ENCODE data around the gene MORC4.
"Not testable (repeated sequence)": the region's sequence is repeated elsewhere in the genome, so short reads cannot be mapped to it uniquely, and the experiment has no call there.

The MORC4 gene

DNA sequence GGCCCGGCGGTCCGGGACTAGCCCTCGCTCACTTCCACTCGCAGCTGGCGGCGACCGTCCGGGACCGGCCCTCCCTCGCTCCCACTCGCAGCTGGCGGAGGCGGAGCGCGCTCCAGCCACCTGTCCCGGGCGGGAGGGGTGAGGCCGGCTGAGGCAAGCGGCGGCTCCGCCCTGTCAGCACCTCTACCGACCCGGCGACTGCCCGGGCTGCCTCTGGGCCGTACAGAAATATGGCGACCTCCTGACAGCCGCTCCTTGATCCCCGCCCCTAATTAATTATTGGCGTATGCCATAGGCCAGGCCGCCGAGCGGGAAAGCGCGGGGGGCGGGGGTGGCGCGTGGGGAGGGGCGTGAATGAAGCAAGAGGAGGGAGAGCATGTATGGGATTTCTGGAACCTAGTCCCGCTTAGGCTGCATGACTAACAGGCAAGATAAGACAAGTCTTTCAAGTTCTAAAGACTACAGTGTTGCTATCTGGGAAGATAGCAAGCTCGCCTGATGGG lies at the start of gene MORC4:
TSS of gene MORC4 (minus strand) at position 200 of the 503 bp plus-strand sequence. CDS start 243 bp downstream, outside the sequence.
- DNase-seq (ENCODE audit: low spot score), result peak; percentile 50

DNA sequence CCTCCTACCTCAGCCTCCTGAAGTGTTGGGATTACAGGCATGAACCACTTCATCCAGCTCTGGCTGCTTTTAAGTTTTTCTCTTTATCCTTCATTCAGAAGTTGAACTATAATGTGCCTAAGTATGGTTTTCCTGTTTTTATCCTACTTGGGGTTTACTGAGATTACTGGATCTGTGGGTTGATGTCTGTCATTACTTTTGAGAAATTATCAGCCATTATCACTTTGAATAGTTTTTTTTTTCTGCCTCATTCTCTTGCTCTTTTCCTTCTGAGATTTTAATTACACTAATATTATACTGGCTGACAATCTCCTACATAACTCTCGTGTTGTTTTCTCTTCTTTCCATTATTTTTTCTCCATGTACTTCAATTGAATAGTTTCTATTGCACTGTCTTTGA lies 47.6 kb upstream of the MORC4 start:
- no peak for DNase-seq (ENCODE audit: low spot score)

DNA sequence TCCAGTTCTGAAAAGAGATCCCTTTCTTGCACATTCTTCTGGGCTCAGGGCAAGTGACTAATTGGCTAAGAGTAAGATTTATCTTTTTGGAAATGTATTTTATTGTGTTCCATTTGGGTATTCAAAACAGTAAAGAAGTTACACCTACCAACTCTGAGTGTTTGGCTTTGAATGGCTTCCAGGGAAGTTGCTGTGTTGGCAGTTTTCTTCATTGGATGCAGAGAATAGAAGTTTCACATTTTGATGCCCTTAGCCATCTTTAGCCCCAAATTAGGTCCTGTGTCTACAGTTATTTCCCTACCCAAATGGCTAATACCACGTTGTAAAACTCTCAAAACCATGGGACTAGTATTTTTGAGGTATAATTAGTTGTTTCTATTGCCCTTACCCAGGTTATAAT lies 29.7 kb upstream of the MORC4 start:
- no peak for DNase-seq (ENCODE audit: low spot score)

DNA sequence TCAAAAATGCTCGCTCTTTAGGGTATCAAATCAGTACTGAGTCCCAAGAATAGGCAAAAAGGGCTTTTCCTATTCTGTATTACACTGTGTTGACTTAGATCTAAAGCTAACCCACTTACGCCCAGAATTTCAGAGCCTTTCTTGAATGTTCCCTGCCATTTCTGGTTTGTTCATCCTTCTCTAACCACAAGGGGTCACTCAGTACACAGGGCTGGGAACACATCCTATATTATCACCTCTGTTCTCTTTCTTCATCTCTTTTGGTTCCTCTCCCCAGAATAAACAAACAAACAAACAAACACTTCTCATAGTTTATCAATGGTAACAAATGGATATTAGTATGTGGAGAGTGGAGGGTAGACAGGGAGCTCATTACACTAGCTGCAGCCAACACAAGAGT lies 25.5 kb upstream of the MORC4 start:
- DNase-seq (ENCODE audit: low spot score), result peak; percentile 47

DNA sequence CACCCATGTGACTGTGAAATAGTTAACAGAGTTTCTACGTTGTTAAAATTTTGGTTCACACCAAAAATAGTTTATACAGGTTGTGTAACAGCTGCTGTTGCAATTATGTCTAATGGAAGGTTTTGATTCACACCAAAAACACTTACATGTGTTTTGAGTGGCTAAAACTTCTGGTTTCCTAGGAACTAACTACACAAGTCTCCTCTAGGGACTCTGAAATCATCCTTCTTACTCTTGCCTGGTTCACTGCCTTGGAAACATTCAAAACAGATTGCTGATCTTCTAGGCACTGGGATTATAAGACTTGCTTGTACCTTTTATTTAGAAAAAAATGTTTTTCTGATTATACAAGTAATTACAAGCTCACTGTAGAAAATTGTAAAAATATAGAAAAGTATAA lies 14.9 kb upstream of the MORC4 start:
- DNase-seq (ENCODE audit: low spot score), result no peak

DNA sequence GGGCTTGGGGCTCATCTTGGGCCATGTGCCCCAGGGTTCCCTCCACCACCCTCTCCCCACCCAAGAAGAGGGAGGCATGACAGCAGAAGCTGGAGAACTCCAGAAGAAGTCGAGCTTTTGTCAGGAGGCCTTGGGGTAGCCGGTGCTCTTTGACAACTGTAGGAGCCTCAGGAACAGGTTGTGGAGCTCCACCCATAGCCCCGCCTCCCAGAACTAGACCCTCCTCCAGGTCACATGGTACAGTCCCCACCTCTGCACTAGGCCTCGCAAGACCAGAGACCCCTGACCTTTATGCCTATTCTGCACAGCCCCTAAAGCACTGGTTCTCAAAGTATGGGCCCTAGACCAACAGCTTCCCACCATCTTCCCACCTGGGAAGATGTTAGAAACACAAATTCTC lies 8.0 kb upstream of the MORC4 start:
- DNase-seq (ENCODE audit: low spot score), result no peak

DNA sequence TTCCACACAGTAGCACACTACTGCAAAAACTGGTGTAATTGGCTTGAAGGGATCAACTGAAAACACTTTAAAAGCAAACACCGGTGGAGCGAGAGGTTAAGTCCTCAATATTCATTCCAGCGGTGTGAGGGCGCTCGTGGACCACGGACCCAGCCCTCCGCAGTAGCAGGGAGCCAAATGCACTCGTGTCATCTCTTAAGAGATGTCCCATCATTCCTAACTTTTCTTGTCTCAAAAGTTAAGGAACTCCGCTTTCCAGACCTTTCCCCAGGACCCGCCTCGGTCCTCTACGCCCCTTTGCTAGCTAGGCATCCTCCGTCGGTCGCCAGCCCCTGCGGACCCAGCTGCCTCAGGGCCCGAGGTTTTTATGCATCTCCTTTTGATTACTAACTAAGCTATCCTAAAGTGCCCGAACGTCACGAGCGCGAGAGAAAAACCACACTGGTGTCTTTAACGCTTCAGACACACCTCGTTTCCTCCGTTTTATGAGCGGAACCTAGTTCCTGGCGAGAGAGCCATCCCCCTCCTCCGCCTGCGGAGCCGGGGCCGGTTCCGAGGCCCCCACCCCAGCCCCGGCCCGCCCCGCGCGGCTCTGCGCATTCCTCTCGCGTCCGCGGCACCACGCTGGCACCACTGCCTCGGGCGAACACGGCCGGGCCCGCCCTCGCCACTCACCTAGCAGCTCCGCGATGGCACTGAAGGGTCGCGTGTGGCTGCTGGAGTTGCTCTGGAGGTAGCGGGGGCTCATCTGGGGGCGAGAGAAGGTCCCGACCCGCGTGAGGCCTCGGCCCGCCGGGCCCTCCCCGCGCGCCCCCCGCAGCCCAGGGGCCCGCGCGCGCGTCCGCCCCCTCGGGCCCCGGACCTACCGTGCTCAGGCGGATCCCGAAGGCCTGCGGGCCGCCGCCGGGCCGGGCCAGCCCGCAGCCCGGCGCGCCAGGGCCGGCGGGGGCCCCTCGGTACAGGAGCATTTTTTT lies 723 bp downstream of the MORC4 start:
- DNase-seq (ENCODE audit: low spot score), result peak; percentile 47

DNA sequence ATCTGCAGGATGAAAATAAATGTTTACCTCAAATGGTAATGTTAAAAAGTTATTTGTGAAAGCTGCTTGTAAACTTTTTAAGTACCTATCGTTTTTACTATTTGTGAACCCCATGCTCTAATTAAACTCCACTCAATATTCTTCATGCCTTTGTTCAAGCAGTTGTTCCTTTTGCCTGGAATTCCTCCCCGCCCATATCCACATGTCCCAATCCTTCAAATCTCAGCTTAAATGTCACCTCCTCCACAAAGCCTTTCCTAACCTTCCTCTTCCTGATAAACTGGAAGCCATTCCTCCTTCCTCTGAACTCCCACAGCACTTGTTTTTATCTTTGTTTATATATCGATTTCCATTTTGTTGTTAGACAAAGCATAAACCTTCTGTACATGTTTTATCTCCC lies 2.4 kb downstream of the MORC4 start:
- no peak for DNase-seq (ENCODE audit: low spot score)

DNA sequence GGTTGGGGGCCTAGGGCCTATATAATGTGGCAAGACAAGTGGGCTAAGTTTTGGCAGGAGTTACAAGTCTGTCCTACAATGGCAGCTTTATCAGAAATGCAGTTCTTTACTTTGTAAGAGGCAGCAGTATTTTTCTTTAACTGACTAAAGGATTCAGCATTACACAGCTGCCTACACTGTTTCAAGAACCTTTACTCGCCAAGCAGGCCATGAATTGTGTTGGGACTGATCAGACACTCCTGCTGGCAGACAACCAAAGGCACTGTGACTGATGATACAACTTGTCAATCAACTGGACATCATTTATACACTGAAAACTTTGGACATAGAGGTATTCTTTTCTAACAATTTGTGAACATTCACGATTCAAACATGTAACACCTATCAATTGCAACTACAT lies 4.3 kb downstream of the MORC4 start:
- DNase-seq (ENCODE audit: low spot score), result no peak

DNA sequence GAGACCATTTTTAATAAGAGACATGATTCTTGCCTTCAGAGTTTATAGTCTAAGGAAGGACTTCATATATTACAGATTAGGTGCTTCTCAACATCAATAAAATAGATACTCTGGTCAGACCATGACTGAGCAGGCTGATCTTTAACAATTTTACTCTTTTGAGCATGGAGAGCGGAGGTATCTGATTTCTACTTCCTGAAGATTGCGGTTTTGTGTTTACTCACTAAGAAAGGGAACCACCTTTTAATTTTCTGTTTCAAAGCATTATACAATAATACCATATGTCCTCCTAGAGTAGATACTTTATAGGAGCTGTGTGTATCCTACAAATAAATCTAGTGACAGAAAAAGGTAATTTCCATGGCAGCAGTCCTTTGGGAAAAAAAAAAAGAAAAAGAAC lies 12.5 kb downstream of the MORC4 start:
- no peak for DNase-seq (ENCODE audit: low spot score)

DNA sequence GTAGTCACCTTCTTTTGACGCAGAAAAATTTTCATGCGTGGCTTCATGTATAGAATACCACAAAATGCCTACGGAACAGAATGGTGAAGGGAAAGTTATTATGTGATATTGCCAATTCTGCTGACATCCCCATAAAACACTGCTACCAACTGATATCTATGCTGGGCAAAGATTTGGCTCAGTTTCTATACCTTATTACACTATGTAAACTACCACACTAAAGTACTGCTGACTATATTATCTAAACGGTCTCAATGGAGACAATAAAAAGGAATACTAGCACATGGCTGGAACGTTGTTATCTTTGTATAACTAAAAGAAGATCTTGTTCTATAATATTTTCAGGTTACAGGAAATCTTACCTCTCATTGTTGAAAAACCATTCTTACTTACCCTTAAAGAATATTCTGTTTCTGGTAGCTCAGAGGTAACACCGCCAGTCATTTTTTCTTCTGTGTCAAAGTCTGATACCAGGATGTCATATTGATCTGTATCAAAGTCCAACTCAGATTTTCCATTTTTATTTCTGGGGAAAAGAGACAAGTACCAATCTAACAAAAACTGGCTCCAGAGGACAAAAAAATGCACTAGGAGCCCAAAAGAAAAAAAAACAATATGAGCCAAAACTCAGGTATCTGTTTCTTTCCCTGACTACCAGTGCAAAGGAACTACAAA lies 18.9 kb downstream of the MORC4 start:
- DNase-seq (ENCODE audit: low spot score), result no peak

DNA sequence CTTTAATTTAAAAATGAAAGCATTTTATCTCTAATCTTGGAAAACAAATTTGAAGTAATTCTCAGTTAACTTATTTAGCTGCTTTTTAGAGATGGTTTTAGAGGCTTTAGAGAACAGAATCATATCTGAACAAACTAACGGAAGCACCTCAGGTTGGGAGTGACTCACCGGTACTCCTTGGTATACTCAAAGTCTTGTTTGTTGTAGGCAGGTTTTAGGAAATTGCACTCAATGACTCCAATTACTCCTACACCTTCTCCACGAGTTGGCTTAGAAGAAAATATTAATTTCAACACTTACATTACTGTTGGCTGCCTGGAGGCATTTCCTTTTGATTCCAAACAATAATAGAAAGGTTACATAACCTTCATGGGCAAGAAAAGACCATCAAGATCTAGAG lies 23.6 kb downstream of the MORC4 start:
- no peak for DNase-seq (ENCODE audit: low spot score)

DNA sequence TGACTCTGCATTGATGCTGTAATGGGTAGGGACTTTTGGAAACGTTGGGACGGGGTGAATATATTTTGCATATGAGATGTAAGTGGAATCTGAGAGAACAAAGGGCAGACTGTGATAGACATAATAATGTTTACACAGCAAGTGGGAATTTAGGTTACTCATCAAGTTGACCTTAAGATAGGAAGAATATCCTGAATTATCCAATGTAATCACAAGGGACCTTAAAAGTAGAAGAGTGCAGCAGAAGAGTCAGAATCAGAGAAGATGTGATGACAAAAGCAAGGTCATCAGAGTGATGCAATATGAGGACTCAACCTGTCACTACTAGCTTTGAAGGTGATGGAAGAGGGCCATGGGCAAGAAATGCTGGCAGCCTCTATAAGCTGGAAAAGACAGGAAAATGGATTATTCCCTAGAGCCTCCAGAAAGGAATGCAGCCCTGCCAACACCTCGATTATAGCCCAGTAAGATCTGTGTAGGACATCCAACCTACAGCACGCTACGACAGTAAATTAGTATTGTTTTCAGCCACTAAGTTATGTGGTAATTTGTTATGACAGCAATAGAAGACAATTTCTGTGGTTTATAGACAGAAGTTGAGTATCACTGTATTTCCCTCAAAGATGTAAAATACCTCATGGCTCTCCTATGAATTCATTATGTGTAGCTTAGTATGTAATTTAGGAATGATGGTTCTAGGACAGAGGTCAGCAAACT lies 26.4 kb downstream of the MORC4 start:
- DNase-seq (ENCODE audit: low spot score), result no peak

DNA sequence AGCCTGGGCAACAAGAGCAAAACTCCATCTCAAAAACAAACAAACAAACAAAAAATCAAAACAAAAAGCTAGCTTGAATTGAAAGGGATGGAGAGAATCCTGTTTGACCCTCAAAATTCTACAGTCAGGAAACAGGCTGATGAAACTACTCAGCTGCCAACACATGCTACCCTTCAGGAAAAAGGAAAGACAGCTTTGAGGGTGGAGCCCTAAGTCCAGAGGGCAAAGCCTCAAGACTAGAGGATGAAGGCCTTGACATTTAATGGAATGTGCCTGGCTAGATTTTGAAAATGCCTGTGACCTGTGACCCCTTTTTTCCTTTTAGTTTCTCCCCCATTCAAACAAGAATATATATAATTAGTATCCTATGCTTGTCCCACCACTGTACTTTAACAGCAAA lies 27.1 kb downstream of the MORC4 start:
- DNase-seq (ENCODE audit: low spot score), result no peak

DNA sequence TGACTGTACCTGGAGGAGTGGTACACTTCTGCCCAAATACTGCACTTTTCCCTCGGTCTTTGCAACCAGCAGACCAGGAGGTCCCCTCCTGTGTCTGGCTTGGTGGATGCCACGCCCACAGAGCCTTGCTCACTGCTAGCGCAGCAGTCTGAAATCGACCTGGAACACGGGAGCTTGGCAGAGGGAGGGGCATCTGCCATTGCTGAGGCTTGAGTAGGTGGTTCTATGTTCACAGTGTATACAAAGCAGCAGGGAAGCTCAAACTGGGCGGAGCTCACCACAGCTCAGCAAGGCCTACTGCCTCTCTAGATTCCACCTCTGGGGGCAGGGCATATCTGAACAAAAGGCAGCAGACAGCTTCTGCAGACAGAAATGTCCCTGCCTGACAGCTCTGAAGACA lies 33.5 kb downstream of the MORC4 start:
- DNase-seq (ENCODE audit: low spot score), result not testable (repeated sequence)

DNA sequence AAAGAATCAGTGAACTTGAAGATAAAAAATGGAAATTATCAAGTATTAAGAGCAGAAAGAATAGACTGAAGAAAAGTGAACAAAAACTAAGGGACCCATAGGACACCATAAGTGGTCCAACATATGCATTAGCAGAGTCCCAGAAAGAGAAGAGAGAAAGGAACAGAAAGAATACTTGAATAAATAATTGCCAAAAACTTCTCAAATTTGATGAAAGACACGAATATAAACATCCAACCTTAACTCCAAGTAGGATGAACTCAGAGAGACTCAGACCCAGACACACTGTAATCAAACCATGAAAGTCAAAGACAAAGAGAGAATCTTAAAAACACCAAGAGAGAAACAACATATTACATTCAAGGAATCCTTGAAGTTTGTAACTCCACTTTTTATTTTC lies 35.7 kb downstream of the MORC4 start:
- DNase-seq (ENCODE audit: low spot score), result no peak

DNA sequence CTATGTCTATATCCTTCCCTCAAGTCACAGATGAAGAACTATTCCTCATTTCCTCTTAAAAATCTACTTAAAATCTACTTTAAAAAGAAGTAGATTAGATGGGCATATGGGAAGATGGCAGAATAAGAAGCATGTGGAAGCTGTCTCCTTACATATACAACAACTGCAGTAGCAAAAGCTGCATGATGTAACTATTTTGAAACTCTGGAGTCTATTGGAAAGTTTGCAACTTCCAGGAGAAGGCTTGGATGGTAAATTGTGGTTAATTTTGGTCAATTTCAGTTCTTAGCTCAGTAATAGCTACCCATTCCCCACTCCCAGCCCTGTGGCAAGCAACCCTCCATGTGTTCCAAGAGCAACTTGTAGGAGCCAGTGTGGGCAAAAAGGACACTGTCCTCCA lies 36.9 kb downstream of the MORC4 start:
- no peak for DNase-seq (ENCODE audit: low spot score)

DNA sequence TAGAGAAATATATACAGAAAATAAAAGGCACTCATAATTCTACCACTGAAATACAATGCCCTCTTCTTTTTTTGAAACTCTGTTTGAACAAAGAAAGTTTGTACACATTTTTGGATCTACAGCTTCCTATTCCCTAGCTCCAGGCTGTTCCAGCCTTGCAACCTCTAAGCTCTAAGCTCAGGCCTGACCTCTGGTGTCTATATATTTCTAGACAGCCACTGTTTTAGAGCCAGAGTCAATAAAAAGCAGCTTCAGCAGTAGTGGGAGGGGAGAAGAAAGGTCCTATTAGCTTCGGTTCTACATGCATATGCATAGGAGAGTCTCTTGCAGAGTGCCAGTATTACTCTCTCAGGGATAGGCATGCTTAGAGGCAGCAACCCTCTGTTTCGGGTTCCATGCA lies 40.1 kb downstream of the MORC4 start:
- DNase-seq (ENCODE audit: low spot score), result peak; percentile 40

DNA sequence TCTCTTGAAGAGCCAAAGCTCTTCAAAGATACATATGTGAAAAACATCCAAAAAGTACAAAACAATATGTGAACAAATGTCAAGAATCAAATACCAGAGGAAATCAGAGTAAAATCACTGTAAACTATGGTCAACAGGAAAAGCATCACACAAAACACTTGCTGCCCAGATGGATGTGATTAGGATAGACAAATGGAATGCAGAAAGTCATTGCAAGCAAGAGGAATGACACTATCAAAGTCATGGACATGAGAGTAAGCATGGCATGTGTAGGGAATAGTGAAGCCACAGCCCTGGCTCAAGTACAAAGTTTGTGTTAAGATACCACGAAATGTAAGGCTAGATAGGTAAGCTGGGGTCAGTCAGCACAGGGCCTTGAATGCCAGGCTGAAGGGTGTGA lies 42.2 kb downstream of the MORC4 start:
- DNase-seq (ENCODE audit: low spot score), result no peak

DNA sequence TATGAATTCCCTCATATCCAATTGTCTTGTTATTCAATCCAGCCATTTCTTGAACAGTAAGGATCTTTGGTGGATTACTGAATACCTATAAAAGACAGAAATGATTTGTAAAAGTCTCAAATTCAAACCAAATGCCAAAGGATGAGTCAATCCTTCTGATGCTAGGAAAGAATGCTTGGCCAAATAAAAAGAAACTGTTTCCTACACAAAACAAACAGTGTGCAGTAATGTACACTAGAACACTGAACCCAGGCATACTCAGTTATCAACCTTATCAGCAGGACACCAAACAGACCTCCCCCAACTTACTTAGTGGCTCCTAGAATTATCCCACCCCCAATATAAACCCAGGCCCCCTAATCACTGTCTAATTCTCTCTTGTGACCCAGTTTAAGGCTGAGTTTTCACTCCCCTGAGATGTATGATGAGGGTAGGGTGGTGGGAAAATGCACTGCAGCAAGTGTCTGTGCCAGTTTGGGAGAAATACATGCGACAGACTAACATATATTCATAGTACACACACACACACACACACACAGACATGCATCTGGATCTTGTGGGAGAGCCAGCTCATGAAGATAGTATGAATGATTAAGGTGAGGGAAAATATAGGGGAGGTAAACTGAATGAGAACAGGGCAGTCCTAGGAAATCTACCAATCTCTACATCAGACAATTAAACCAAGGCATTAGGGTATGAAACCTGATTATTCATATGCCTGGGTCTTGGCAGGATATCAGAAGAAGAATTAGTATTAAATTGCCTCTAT lies 44.8 kb downstream of the MORC4 start:
- no peak for DNase-seq (ENCODE audit: low spot score)

DNA sequence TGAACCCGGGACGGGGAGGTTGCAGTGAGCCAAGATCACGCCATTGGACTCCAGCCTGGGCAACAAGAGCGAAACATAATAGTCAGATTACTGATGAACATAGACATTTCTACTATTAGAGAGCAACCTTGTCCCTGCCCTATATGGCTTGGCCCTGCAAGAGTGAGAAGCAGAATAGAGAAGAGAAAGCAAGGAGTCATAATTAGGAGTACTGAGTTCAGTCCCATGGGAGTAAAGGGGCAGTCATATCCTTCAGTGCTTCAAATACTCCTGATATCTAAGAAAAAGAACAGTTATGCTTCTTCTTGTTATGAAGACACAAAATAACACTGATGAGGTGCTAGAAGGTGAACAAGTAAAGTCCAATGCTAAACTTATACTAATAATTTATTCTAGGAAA lies 46.0 kb downstream of the MORC4 start:
- DNase-seq (ENCODE audit: low spot score), result no peak

DNA sequence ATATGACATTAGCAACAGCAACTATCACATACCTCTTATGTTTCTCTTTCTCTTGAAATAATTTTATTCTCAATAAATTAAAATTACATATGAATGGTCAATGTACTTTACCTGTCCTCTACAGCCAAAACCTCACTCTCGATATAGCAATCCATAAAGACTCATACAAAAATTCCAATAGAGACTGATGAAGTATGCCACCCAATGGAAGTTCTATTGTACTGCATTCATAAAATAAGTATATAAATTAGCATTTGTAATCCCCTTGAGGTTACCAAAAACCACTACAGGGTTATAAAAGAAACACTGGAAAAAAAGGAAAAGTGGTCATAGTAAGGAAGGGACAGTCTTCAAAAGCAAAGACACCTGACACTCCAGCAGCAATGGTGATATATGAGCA lies 47.0 kb downstream of the MORC4 start:
- DNase-seq (ENCODE audit: low spot score), result peak; percentile 1
